DMS153 treated with DMSO at 0.1 percent for 48 hours (cell line): ENCODE measurements around the gene LBH.

Experiments used
- DNase-seq: peaks from one replicate; lab custom pipeline; 2025; ENCODE audit not compliant: unreplicated experiment; lab: John Stamatoyannopoulos, UW

LBH gene

GRCh38 chr2:30272286-30272685, 41.0 kb downstream of the LBH start:
- no peak for DNase-seq

GRCh38 chr2:30272761-30273573, 41.6 kb downstream of the LBH start:
- no peak for DNase-seq

- no peak for DNase-seq
Measured at GRCh38 chr2:30273574-30273929, 42.2 kb downstream of the LBH start.

GRCh38 chr2:30275256-30275655, 43.9 kb downstream of the LBH start:
- no peak for DNase-seq

GRCh38 chr2:30276455-30276911, 45.1 kb downstream of the LBH start:
- DNase-seq, result no peak

GRCh38 chr2:30277582-30277981, 46.2 kb downstream of the LBH start:
- no peak for DNase-seq

- DNase-seq, result no peak
Measured at GRCh38 chr2:30278419-30278818, 47.1 kb downstream of the LBH start.

GRCh38 chr2:30280596-30281434, 49.5 kb downstream of the LBH start:
- DNase-seq, result no peak

GRCh38 chr2:30282081-30282480, 50.7 kb downstream of the LBH start:
- no peak for DNase-seq

GRCh38 chr2:30282721-30283120, 51.4 kb downstream of the LBH start:
- no peak for DNase-seq

GRCh38 chr2:30283931-30284565, 52.7 kb downstream of the LBH start:
- DNase-seq, result no peak

- no peak for DNase-seq
Measured at GRCh38 chr2:30285758-30286157, 54.4 kb downstream of the LBH start.

GRCh38 chr2:30287190-30287840, 56.0 kb downstream of the LBH start:
- no peak for DNase-seq

GRCh38 chr2:30287857-30288513, 56.7 kb downstream of the LBH start:
- no peak for DNase-seq

- no peak for DNase-seq
Measured at GRCh38 chr2:30288561-30288960, 57.2 kb downstream of the LBH start.

- no peak for DNase-seq
Measured at GRCh38 chr2:30293303-30293921, 62.1 kb downstream of the LBH start.

- no peak for DNase-seq
Measured at GRCh38 chr2:30294133-30294532, 62.8 kb downstream of the LBH start.

GRCh38 chr2:30296496-30296895, 65.2 kb downstream of the LBH start:
- DNase-seq, result no peak

GRCh38 chr2:30298302-30298701, 67.0 kb downstream of the LBH start:
- DNase-seq, result no peak

- DNase-seq, result no peak
Measured at GRCh38 chr2:30300122-30300455, 68.8 kb downstream of the LBH start.
